Osteocyte (in vitro differentiated cells): ENCODE results near the gene WDR7. TPM values are rescaled to one million over a fixed set of nuclear protein-coding genes. Genes with fewer than 3 reads are reported as not detected.

Source experiments
- DNase-seq: peaks from one replicate; pipeline ENCODE4 v3.0.0; 2021; ENCODE audit warnings: mixed read lengths; ENCODE audit not compliant: unreplicated experiment; ENCODE audit errors: extremely low spot score
- H3K27ac Mint-ChIP-seq: one replicate; pipeline ENCODE4 v1.8.0; 2021; ENCODE audit warnings: mild to moderate bottlenecking, mixed read lengths; ENCODE audit not compliant: unreplicated experiment
- H3K27me3 Mint-ChIP-seq: one replicate; pipeline ENCODE4 v1.8.0; 2021; ENCODE audit warnings: mixed read lengths; ENCODE audit not compliant: unreplicated experiment
- H3K36me3 Mint-ChIP-seq: one replicate; pipeline ENCODE4 v1.8.0; 2021; ENCODE audit warnings: mixed read lengths; ENCODE audit not compliant: unreplicated experiment
- H3K4me1 Mint-ChIP-seq: one replicate; pipeline ENCODE4 v1.8.0; 2021; ENCODE audit warnings: mixed read lengths; ENCODE audit not compliant: unreplicated experiment
- H3K4me3 Mint-ChIP-seq: one replicate; pipeline ENCODE4 v1.8.0; 2021; ENCODE audit warnings: mild to moderate bottlenecking, moderate library complexity, mixed read lengths; ENCODE audit not compliant: unreplicated experiment
- H3K9me3 Mint-ChIP-seq: one replicate; pipeline ENCODE4 v1.8.0; 2021; ENCODE audit warnings: mixed read lengths; ENCODE audit not compliant: unreplicated experiment
- CTCF ChIP-seq: fragments of 200-600 bp; sonication (generic); IDR thresholded peaks from 2 replicates; pipeline ENCODE4 v1.5.0; 2021; ENCODE audit warnings: antibody characterized with exemption, mild to moderate bottlenecking, moderate library complexity
- total RNA-seq: library from RNA; stranded (reverse); gene quantifications from 2 replicates; pipeline ENCODE4 v1.2.1, GENCODE V29; 2021

WDR7 gene
- total RNA-seq, 1 donor from 2014 or later: 25.9 TPM

- Mint-ChIP-seq H3K27ac (no peak overlapping the region), H3K9me3 (no peaks in the 10 kb centered on the region), H3K4me3 (no peak overlapping the region), H3K27me3 (no peaks in the 10 kb centered on the region), H3K4me1 (peaks cover 4% of the 10 kb centered on the region), H3K36me3 (peaks cover 13% of the 10 kb centered on the region)
- no peak for DNase-seq
- no peak for TF ChIP-seq CTCF
Measured at GRCh38 chr18:56955490-56955889, 304.3 kb downstream of the WDR7 start.

GRCh38 chr18:56959120-56959519 lies 308.0 kb downstream of the WDR7 start:
- no peak for TF ChIP-seq CTCF
- Mint-ChIP-seq H3K36me3 (peaks cover 15% of the 10 kb centered on the region), H3K9me3 (no peaks in the 10 kb centered on the region), H3K27ac (no peak overlapping the region), H3K4me1 (no peaks in the 10 kb centered on the region), H3K27me3 (no peaks in the 10 kb centered on the region), H3K4me3 (no peak overlapping the region)
- no peak for DNase-seq

GRCh38 chr18:56962322-56962721 lies 311.2 kb downstream of the WDR7 start:
- Mint-ChIP-seq H3K4me3 (no peak overlapping the region), H3K9me3 (no peaks in the 10 kb centered on the region), H3K36me3 (peaks cover 22% of the 10 kb centered on the region), H3K4me1 (no peaks in the 10 kb centered on the region), H3K27me3 (no peaks in the 10 kb centered on the region), H3K27ac (no peak overlapping the region)
- TF ChIP-seq CTCF: no peak
- no peak for DNase-seq

GRCh38 chr18:56967035-56967434 lies 315.9 kb downstream of the WDR7 start:
- H3K27me3 Mint-ChIP-seq: no peaks in the 10 kb centered on the region
- H3K9me3 Mint-ChIP-seq: no peaks in the 10 kb centered on the region
- H3K4me3 Mint-ChIP-seq: no peak overlapping the region
- H3K36me3 Mint-ChIP-seq: peaks cover 13% of the 10 kb centered on the region
- TF ChIP-seq CTCF: no peak
- no peaks in the 10 kb centered on the region for H3K4me1 Mint-ChIP-seq
- DNase-seq: no peak
- no peak overlapping the region for H3K27ac Mint-ChIP-seq

GRCh38 chr18:56973487-56973886 lies 322.3 kb downstream of the WDR7 start:
- H3K27me3 Mint-ChIP-seq: no peaks in the 10 kb centered on the region
- no peak overlapping the region for H3K27ac Mint-ChIP-seq
- no peak overlapping the region for H3K4me3 Mint-ChIP-seq
- H3K36me3 Mint-ChIP-seq: peaks cover 6% of the 10 kb centered on the region
- DNase-seq: no peak
- TF ChIP-seq CTCF: no peak
- H3K9me3 Mint-ChIP-seq: no peaks in the 10 kb centered on the region
- H3K4me1 Mint-ChIP-seq: no peaks in the 10 kb centered on the region
